ENCODE measurements around the gene AGBL4.

Gene AGBL4

GRCh38 chr1:48829446-48829845 lies 1194.3 kb downstream of the AGBL4 start:
- no peak for TF ChIP-seq CTCF (IDR thresholded peaks at IDR 0.05; ENCODE audit: borderline replicate concordance, insufficient read depth, low read depth, low read length)
- no peak overlapping the region for H3K4me3 ChIP-seq (ENCODE audit: low read depth, low read length)

DNA sequence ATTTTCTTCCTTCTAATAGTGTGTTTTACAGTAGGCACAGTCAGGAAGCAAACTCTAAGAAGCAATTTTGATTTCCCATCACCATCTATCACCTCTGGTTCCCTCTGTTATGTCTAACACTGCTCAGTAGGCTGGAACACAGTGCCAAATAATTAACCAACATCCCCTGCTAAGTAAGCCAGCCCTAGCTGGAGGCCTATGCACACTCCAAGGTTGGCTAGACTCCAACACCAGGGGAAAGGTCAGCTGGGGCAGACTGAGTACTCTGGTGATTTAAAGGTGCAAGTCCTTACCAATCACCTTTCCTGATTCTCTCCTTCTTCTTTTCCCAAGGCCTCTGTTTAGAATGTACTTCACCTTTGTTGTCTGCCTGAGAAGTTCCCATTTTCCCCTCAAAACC lies 1200.6 kb downstream of the AGBL4 start:
- no peak for TF ChIP-seq CTCF (IDR thresholded peaks at IDR 0.05; ENCODE audit: borderline replicate concordance, insufficient read depth, low read depth, low read length)

DNA sequence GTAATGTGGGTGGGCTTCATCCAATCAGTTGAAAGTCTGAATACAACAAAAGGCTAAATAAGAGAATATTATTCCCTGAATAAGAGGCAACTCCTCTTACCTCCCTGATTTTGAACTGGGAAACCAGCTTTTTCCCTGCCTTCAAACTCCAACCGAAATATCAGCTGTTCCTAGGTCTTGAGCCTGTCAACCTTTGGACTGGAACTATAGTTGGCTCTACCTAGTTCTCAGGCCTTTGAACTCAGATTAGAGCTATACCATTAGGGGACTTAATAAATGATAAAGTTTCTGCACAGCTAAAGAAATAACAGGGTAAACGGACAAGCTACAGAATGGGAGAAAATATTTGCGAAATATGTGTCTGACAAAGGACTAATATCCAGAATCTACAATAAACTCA lies 1203.3 kb downstream of the AGBL4 start:
- no peak overlapping the region for H3K4me3 ChIP-seq (ENCODE audit: low read depth, low read length)
- no peak for TF ChIP-seq CTCF (IDR thresholded peaks at IDR 0.05; ENCODE audit: borderline replicate concordance, insufficient read depth, low read depth, low read length)

More for the DNA sequence above, 1200.6 kb downstream of the AGBL4 start:
- H3K4me3 ChIP-seq (ENCODE audit: low read depth, low read length), result no peak overlapping the region

DNA sequence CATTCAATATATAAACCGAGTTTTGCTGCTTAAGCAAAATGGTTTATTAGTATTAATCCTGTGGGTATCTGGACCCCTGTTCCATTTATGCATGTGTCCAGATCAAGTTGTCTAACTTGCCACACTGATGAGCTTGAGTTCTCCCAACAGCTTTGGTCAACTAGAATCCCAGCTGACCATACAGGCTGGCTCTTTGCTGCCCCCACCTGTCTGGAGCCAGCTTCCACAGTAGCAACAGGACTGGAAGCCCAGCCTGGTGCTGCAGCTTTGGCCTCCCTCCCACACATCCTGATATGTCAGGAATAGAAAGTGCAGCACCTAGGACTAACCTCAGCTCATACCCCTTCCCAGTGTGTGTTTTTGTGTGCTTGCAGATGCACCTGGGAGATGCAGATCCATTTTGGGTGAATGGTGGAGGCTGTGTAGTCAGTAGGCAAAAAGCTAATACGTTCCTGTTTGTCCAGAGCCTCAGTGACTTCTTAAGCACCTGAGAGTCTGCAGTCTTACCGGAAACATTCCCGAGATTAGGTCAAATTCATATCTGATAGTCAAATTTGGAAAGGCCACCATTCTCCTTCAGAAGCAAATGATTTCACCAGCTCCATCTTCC lies 1206.1 kb downstream of the AGBL4 start:
- no peak overlapping the region for H3K4me3 ChIP-seq (ENCODE audit: low read depth, low read length)
- TF ChIP-seq CTCF (IDR thresholded peaks at IDR 0.05; ENCODE audit: borderline replicate concordance, insufficient read depth, low read depth, low read length), result peak; percentile 87

GRCh38 chr1:48810740-48811139 lies 1213.0 kb downstream of the AGBL4 start:
- TF ChIP-seq CTCF (IDR thresholded peaks at IDR 0.05; ENCODE audit: borderline replicate concordance, insufficient read depth, low read depth, low read length), result no peak
- no peak overlapping the region for H3K4me3 ChIP-seq (ENCODE audit: low read depth, low read length)

GRCh38 chr1:48808496-48808895 lies 1215.3 kb downstream of the AGBL4 start:
- no peak for TF ChIP-seq CTCF (IDR thresholded peaks at IDR 0.05; ENCODE audit: borderline replicate concordance, insufficient read depth, low read depth, low read length)
- H3K4me3 ChIP-seq (ENCODE audit: low read depth, low read length), result no peak overlapping the region

DNA sequence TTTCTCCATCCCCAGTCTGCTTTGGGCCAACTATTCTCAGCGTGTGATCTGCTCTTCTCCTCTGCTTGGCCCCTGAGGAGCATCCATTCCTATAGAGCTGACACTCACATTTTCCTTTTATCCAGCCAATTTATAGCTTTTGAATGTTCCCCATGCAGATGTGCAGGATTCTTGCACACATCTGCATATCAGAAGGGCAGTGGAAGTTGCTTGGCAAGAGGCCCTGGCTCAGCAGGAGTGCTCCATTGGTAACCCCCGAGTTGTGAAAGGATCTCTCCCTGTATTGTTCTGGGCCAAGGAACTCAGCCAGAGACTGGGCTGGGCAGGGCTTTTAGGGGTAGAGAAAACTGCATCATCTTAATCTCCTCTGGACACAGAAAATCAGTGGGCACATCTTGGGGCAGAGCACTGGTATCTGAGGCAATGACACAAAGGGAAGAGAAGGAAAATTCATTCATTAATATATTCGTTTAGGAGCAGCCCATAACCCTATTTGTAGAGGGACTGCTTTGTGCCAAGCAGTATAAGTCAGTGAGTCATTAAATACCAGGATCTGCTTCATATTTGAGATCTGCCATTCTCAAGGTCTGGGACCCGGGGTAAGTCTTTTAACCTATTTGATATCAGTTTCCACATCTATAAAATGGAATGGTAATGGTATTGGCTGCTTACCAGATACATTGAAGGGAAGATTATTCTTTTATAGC lies 1216.0 kb downstream of the AGBL4 start:
- no peak overlapping the region for H3K4me3 ChIP-seq (ENCODE audit: low read depth, low read length)
- TF ChIP-seq CTCF (IDR thresholded peaks at IDR 0.05; ENCODE audit: borderline replicate concordance, insufficient read depth, low read depth, low read length), result no peak
